GM18505 (cell line): Measurements from ENCODE around the gene SIMC1.

ENCODE experiments used
- ATAC-seq: cut with Tn5 transposase; IDR thresholded peaks from one replicate; pipeline ENCODE4 v1.9.1; 2021; ENCODE audit not compliant: unreplicated experiment
- POLR2A ChIP-seq: IDR thresholded peaks from 4 replicates; pipeline ENCODE4 v1.6.1; 2011; ENCODE audit warnings: borderline replicate concordance; ENCODE audit not compliant: insufficient read depth, insufficient read length; ENCODE audit errors: extremely low read depth

The SIMC1 gene

DNA sequence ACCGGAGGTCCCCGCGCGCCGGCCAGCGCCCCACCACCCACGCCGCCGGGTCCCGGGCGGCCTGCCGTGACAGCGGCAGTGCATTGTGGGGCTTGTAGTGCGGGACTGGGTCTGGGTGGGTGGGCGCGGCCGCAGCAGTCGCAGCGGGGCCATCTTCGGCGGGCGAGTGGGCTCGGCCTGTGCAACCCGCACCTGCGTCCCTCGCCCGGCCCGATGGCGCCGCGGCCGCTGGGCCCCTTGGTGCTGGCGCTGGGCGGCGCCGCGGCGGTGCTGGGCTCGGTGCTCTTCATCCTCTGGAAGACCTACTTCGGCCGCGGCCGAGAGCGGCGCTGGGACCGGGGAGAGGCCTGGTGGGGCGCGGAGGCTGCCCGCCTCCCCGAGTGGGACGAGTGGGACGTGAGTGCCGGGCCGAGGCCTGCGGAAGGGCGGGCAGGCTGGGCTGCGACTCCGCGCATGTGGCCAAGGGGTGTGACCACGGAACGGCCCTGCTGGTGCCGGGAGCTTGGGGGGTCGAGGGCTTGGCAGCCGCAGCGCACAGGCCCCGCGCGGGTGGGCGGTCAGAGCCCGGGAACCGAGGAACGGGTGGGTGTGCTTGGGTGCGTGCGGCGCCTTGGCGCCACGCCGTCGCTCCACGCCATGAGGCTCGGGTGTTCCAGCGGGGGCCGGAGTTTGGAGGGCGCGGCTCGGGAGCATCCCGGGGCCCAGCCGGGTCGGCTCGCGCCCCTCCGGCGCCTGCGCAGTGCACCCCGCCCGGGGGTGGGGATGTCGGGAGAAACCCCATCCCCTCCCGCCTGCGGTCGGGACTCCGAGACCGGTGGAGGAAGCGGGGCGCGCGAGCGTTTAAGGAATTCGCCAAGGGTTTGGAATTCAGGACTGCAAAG lies 127.4 kb downstream of the SIMC1 start, which contains the start of gene ARL10:
TSS of gene ARL10 (plus strand) at position 137 of the 881 bp plus-strand sequence. CDS start at position 214, 77 bp downstream.
- ATAC-seq = peak; percentile 32
- peak; percentile 29 for TF ChIP-seq POLR2A

DNA sequence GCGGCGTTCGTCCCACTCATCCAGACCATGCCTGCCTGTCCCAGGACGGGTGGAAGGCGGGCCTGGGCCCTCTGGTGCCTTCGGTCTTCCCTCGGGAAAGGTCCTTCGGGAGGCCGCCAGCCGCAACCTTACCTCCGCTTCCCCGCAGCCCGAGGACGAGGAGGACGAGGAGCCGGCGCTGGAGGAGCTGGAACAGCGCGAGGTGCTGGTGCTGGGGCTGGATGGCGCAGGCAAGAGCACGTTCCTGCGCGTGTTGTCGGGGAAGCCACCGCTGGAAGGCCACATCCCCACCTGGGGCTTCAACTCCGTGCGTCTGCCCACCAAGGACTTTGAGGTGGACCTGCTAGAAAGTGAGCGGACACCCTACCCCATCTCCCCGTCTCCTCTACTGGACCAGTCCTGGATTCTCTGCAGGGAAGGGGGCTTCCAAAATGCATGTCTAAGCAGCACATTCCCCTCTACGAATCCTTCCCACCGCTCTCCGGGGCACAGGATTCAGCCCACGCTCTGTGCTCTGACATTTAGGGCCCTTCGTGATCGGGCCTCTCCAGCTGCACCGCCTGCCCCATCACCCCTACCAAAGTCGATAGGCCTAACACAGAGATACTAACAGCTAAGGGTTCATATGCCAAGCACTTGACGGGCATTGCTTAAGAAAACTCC lies 128.1 kb downstream of the SIMC1 start:
- TF ChIP-seq POLR2A = no peak
- ATAC-seq = no peak

DNA sequence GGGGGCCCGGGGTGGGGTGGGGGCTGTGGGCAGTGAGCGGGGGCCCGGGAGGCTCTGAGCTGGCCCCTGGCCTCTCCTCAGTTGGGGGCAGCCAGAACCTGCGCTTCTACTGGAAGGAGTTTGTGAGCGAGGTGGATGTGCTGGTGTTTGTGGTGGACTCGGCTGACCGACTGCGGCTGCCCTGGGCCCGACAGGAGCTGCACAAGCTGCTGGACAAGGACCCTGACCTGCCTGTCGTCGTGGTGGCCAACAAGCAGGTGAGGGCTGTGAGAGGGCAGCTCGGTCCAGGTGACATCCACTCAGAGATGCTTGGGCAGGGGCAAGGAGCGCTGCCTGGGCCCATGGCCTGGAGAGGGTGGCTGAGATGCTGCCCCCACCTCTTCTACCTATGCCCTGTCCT lies 130.5 kb downstream of the SIMC1 start:
- no peak for TF ChIP-seq POLR2A
- ATAC-seq = no peak

DNA sequence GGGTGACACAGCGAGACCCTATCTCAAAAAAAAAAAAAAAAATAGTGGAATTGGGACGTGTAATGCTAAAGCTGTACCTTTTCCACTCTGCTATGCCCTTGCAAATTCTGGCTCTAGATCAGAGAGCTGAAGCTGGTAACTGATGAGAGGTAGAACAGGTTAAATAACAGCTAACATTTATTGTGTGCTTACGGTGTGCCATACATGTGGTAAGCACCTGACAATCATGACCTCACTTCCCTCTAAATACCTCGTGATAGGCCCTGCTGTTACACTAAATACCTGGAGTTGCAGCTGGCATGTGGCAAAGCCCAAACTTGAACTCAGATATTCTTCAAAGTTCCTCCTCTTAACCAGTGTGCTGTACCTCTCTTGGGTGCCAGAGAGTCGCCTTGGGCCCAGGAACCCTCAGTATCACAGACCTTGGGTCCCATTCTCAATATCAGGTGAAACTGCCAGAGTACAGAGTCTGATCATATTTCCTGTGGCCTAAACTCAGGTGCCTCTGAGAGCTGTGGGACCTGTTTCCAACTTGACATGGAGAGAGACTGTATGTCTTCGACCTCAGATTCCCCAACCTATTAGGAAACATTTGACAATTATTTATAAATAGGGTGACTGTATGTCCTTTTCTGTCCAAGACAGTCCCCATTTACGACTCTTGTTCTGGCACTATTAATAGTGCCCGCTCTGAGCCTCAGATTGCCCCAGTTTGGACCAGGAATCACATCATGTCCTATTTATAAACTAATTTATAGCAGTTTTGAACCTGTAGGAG lies 131.9 kb downstream of the SIMC1 start:
- no peak for ATAC-seq
- TF ChIP-seq POLR2A = no peak

DNA sequence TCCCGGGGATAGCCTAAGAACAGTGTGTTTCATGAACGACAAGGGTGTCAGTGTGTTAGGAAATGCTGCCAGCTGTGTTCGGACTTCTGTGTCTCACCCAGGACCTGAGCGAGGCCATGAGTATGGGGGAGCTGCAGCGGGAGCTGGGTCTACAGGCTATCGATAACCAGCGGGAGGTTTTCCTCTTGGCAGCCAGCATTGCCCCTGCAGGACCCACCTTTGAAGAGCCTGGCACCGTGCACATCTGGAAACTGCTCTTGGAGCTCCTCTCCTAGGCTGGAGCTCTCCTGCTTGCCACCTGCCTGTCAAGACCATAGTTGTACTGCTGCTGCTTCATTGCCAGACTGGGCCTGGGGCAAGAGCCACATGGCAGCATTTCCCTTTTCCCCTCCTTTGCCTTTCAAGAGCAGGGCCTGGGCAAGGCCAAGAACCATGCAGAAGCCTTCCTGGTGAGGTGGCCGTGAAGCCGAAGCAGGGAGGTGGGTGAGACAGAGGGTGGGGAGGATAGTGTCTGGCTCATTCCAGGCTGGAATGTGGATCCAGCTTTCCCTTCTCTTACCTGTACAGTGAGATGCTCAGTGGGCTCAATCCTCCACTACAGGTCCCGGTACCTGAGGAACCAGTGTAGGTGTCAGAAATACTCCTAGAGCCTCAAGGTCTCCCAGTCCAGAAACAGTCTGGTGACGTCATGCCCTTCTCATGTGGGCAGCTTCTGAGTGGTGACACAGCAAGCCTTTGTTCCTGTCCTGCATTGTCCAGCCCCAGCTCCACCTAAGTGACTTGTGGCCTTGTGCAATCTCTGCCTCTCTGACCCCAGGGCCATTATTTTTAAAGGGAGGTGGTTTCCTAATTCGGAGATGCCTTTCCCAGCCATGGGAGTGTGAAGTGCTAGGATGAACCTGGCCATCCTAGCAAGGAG lies 133.7 kb downstream of the SIMC1 start:
- ATAC-seq = no peak
- TF ChIP-seq POLR2A = no peak

DNA sequence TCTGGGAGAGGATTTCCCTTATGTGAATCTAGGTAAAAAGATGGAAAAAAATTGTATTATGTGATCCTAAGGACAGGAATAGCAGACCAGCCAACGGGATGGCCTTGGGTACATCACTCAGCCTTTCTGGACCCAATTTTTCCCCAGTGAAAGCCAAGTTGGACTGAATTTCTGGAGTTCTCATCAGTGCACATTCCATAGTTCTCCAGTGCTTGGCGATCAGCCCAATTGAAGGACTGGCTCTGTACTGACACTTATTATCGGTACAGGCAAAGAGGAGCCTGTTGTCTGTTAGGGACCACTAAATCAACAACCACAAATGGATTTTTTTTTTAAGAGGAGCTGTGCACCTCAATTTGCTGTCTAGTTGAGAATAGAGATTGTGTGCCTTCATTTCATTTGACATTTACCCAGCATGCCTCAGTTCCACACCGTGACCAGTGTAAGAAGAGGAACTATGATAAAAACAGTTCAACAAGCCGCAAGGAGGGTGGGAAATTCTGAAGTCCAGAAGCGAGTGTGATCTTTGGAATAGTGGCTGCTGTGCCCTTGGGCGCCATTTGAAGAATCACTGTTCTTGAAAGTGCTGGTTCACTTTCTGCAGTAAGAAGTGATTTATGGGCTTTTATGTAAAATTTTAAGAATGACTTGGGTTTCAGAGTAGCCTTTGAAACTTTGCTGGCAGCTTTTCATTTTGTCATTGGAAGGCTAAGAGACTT lies 135.0 kb downstream of the SIMC1 start:
- TF ChIP-seq POLR2A = no peak
- ATAC-seq = no peak

DNA sequence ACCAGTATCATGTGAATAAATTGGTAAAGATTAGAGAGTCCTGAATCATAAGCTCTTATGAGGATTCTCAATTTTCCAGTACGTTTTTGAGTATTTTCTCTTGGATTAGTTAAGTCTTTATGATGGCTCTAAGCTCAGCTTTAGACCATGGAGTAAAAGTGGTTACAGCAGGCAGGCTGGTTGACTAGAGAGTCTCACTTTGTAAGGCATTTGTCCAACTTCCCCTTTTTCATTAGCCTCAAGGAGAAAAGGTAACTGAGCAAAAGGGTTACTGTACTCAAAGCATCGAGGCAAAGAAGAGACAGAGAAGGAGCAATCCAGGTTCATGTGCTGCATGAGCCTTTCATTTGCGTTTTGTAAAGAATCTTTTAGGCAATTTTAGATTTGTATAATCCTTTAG lies 141.7 kb downstream of the SIMC1 start:
- TF ChIP-seq POLR2A = no peak
- peak; percentile 63 for ATAC-seq

DNA sequence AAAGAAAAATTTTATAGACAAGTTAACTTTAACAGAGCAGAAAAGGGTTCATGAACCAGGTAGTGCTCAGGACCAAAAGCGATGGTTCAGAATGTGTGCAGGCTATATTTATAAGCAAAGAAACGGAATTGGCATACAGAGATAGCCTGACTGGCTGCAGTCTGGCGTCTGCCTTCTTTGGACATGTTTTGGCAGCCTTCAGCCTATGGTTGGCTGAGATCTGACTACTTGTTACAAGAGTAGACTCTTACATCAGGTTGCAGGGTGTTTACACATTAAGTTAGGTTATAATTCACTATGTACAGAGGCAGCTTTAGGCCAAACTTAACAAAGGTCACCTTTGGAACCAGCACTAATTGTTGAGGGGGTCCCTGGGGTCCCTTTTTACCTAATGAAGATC lies 143.2 kb downstream of the SIMC1 start:
- ATAC-seq = no peak
- no peak for TF ChIP-seq POLR2A

DNA sequence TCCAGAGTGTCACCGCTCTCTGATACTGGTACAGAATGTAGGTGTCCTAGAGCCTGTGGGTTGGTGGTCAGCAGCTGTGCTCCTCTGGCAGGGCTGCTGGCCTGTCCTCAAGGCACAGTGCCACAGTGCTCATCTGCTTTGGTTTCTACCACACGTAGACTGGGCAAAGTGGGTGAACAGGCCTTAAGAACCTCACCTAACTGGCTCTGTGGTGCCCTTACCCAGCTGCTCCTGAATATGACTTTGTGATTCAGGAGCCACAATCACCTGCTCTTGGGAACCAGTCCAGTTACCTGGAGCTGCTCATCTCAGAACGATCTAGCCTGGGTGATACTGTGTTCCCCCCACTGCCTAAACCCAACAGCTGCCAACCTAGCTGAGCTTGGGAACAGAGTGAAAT lies 143.8 kb downstream of the SIMC1 start:
- no peak for ATAC-seq
- peak; percentile 7 for TF ChIP-seq POLR2A

DNA sequence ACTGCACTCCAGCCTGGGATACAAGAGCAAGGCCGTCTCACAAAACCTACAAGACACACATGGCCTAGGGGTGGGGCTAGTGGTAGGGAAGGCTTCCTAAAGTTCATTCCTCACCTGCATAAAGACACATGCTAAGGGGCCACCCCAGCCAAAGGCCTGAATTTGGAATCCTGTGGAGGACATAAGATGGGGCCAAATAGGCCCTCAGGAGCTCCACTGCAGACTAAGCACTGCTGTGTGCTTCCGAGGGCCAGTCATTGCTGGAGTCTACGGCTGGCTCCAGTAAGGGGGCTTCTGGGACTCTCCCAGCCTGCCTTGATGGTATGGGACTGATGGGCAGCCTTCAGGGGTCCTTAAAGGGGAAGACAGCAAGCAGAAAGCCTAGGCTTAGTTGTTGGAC lies 144.5 kb downstream of the SIMC1 start:
- no peak for ATAC-seq
- TF ChIP-seq POLR2A = peak; percentile 9

DNA sequence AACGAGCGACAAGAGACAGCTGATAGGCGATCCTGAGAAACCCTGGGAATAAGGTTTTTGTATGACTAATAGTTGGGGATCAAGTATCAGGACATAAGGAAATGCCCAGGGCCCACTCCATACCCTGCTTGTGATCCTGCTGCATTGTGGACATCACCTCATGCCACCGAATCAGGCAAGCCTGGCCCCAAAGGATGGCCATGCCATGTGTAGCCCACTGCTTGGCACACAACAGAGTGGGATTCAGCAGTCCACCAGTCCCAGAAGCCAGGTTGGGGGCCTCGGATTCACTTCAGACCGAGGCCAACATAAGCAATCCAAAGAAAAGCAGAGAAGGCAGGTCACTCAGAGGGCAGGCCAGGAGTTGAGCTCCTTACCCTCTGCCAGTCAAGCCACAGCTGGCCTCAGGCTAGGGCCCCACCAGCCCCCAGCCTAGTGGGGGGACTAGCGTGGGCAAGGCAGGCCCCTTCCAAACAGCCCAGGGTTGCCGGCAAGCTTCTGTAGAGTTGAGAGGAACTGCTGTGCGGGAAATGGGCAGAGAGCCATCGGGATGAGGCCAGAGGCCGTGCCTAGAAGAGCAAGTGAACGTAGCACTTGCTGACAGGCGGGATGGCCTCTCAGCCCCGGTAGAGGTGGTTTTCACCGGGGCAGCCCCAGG lies 145.2 kb downstream of the SIMC1 start:
- ATAC-seq = no peak
- TF ChIP-seq POLR2A = no peak
